SK-MEL-5 (cell line): Measurements from ENCODE around the gene SLC38A6. TPM values are rescaled to one million over a fixed set of nuclear protein-coding genes. Genes with fewer than 3 reads are reported as not detected.

ENCODE experiments used
- DNase-seq: peaks from one replicate; pipeline ENCODE4 v3.0.0-alpha.2; 2016; ENCODE audit warnings: low read depth, low spot score
- in situ Hi-C: cut with HindIII; loops from 2 replicates; pipeline ENCODE4 v1.10.0; 2016; ENCODE audit warnings: low sequenced_read_pairs, high pct_unique_total_duplicates, low pct_unique_long_range_greater_than_20kb
- polyA plus RNA-seq, 2 experiments: library from polyadenylated mRNA; depleted of rRNA; stranded (reverse); fragments of >200 nt; gene quantifications; 2 replicates each; pipeline ENCODE4 v1.2.3, GENCODE V29; 2015
- total RNA-seq: library from RNA; depleted of rRNA; stranded (reverse); fragments of >200 nt; shearing (Covaris generic); gene quantifications from 2 replicates; pipeline ENCODE4 v1.2.3, GENCODE V29; 2014; rRNA removed

The SLC38A6 gene
- total RNA-seq: 32.0 and 32.7 TPM in 2 replicates
- polyA plus RNA-seq (2015; cell fraction: cytosol; rRNA removed): 14.1 and 14.2 TPM in 2 replicates
- 31.3 and 45.1 TPM in 2 replicates for polyA plus RNA-seq (2015; cell fraction: nucleus; rRNA removed)

DNA sequence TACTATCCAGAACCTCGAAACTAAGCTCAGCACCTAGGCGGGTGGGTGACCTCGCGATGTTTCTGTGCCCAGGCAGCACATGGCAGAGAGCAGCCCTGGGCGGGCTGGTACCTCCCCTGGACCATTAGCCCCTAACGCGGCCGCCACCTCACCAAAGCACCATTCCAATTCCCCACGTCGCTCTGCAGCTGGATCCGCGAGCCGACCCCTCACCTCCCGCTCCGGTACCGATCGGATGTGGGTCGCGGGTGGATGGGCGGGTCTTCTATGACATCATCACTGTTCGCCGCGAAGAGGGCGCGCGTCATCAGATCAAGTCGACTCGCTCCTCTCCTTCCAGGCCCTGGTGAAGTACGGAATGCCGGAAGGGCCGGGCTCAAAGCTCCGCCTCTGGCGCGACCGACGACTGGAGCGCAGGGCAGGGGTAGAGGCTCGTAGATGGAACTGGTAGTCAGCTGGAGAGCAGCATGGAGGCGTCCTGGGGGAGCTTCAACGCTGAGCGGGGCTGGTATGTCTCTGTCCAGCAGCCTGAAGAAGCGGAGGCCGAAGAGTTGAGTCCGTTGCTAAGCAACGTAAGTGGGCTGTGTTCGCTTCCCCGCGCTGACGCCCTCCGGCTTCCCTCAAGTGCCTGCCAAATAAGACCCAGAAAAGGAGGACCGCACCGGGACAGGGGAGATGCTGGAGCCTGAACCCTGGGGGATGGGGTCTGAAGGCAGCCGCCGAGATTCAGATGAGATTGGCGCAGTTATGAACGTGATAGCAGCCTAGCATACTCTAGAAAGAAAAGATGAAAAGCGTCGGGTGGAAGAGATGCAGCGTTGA is at the start of gene SLC38A6, which contains the start of gene TRMT5:
TSS of gene SLC38A6 (plus strand) at position 435 of the 822 bp plus-strand sequence. CDS start at position 468, 33 bp downstream.
TSS of gene TRMT5 (minus strand) at position 269 of the 822 bp plus-strand sequence. CDS start at position 163, 106 bp downstream.
- in situ Hi-C loops: no loop called here
- DNase-seq: peak; percentile 95

GRCh38 chr14:60933920-60934655 is 47.0 kb upstream of the SLC38A6 start:
- DNase-seq: no peak

GRCh38 chr14:60935319-60935718 is 45.7 kb upstream of the SLC38A6 start:
- no peak for DNase-seq
- in situ Hi-C loops: no loop called here

More at GRCh38 chr14:60933920-60934655, 47.0 kb upstream of the SLC38A6 start:
- in situ Hi-C loops: no loop called here

DNA sequence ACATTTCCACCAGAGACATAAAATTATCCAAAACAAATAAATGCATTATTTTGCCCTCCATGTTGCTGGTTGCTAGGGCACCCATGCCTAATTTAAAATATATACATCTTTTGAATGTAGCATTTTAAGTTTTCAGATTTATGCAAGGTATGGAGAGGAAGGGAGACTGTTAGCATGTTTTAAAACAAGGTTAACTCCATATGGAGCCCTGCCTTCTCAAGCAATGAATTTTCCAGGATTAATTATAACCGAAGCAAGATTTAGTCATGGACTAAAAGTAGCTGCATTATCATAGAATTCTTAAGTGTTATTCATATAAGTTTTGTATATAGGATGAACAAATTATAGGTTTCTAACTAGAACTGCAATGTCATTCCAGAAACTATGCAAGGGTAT is 37.4 kb upstream of the SLC38A6 start:
- in situ Hi-C loops: no loop called here
- no peak for DNase-seq

GRCh38 chr14:60944204-60944603 is 36.8 kb upstream of the SLC38A6 start:
- peak; percentile 60 for DNase-seq

GRCh38 chr14:60945984-60946383 is 35.1 kb upstream of the SLC38A6 start:
- in situ Hi-C loops: no loop called here
- no peak for DNase-seq

More at GRCh38 chr14:60944204-60944603, 36.8 kb upstream of the SLC38A6 start:
- in situ Hi-C loops: no loop called here

DNA sequence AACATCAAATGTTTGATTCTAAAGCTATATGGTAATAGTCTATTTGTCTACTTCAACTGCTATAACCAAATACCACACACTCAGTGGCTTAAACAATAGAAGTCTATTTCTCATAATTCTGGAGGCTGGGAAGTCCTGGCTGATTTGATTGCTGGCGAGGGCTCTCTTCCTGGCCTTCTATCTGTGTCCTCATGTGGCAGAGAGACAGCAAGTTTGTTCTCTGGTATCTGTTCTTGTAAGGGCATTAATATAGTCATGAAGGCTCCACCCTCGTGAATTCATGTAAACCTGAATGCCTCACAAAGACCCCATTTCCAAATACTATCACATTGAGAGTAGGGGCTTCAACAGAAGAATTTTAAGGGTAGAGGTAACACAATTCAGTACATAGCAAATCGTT is 34.3 kb upstream of the SLC38A6 start:
- in situ Hi-C loops: no loop called here

DNA sequence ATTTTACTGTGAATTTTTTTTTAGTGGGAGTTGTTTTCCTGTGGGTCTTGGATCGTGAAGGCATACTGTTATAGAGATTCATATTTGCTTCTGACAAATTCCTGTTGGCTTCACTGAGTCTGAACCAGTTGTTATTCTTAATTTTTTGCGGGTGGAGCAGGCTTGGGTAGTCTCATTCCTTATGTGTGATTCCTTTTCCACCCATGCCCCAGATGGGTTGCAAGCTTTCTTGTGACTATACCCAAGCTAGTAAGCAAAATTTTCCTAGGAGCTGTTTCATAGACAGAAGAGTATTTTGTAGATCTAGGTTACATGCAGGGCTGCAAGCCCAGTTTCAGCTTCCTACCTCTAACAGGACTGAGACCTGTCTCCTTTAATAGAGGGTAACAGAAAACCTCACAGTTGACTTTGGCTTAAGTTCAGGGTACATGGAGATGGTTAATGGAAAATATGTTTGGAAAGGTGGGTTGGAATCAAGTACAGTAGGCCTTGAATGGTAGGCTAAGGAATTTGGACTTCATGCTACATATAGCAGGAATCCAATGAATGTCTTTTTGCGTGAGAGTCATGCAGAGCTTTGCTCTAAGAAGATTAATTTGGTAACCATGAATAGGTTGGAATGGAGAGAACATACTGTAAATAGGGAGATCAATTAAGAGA is 29.1 kb upstream of the SLC38A6 start:
- no peak for DNase-seq
- in situ Hi-C loops: no loop called here

More for the DNA sequence above, 34.3 kb upstream of the SLC38A6 start:
- DNase-seq: no peak

DNA sequence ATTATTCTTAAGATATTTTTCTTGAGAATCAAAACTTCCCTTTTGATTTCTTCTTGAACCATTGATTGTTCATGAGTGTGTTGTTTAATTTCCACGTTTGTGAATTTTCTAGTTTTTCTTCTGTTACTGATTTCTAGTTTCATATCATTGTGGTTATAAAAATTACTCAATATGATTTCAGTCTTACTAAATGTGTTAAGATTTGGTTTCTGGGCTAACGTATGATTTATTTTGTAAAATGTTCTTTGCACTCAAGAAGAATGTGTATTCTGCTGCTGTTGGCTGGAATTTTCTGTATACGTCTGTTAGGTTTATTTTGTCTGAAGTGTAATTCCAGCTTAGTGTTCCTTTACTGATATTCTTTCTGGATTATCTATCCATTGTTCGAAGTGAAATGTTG is 24.8 kb upstream of the SLC38A6 start:
- DNase-seq: no peak
- in situ Hi-C loops: no loop called here

- in situ Hi-C loops: no loop called here
- no peak for DNase-seq
Observed at GRCh38 chr14:60956632-60957031, 24.4 kb upstream of the SLC38A6 start.

- in situ Hi-C loops: no loop called here
- no peak for DNase-seq
Observed at GRCh38 chr14:60958146-60958545, 22.9 kb upstream of the SLC38A6 start.

GRCh38 chr14:60963761-60964160 is 17.3 kb upstream of the SLC38A6 start:
- DNase-seq: no peak
- in situ Hi-C loops: no loop called here

DNA sequence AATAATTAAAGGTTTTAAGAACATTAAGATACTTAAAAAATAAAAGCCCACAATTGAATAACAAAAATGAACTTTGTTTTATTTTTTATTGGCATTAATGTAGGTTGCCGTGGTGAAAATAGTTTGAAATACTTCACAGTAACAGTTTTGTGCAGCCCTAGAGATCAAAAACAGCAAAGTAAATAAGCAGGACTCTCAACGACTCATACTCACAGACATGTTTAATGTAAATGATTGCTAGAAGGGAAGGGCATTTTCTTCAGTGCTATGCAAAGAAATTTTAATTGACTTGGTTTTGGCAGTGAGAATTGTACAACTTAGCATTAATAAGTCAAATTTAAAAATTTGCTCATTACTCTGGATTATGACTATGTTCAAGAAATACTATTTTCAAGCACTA is 16.1 kb upstream of the SLC38A6 start:
- in situ Hi-C loops: no loop called here
- DNase-seq: no peak

GRCh38 chr14:60965402-60965801 is 15.6 kb upstream of the SLC38A6 start:
- DNase-seq: no peak
- in situ Hi-C loops: no loop called here

GRCh38 chr14:60968099-60968498 is 12.9 kb upstream of the SLC38A6 start:
- peak; percentile 8 for DNase-seq
- in situ Hi-C loops: no loop called here

GRCh38 chr14:60968671-60969070 is 12.4 kb upstream of the SLC38A6 start:
- in situ Hi-C loops: no loop called here
- DNase-seq: no peak

GRCh38 chr14:60970146-60970545 is 10.9 kb upstream of the SLC38A6 start:
- no peak for DNase-seq
- in situ Hi-C loops: no loop called here

DNA sequence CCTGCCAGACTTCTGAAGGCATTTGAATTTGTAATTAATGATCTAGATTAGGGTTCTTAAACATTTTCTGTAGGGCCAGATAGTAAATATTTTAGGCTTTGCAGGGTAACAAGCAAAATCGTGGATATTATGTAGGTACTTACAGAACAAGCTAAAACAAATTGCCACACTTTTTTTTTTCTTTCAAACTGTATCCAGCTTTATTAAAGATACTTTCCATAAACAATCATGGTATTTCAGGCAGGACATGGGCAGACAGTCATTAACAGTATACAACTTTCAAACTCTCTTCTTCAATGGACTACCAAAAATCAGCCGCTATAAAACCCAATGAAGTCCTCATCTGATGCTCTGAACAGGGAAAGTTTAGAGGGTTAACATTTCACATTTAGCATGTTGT is 9.8 kb upstream of the SLC38A6 start:
- no peak for DNase-seq
- in situ Hi-C loops: no loop called here
